HPDE6-E6E7 (cell line): ENCODE results near the gene DOCK3.
"Not testable (repeated sequence)": the region's sequence is repeated elsewhere in the genome, so short reads cannot be mapped to it uniquely, and the experiment has no call there.

ENCODE experiments used
- DNase-seq: peaks from one replicate; pipeline ENCODE4 v3.0.0; 2011; ENCODE audit warnings: missing footprints; ENCODE audit errors: extremely low spot score

The DOCK3 gene

GRCh38 chr3:51224843-51225242, 550.1 kb downstream of the DOCK3 start:
- DNase-seq, result no peak

GRCh38 chr3:51242939-51243338, 568.2 kb downstream of the DOCK3 start:
- DNase-seq, result no peak

- DNase-seq, result no peak
These were observed 569.2 kb downstream of the DOCK3 start for GRCh38 chr3:51243924-51244323.

GRCh38 chr3:51245867-51246266, 571.1 kb downstream of the DOCK3 start:
- DNase-seq, result no peak

- DNase-seq, result no peak
These were observed 583.1 kb downstream of the DOCK3 start for GRCh38 chr3:51257870-51258269.

GRCh38 chr3:51264166-51264565, 589.4 kb downstream of the DOCK3 start:
- not testable (repeated sequence) for DNase-seq

- DNase-seq, result no peak
These were observed 593.4 kb downstream of the DOCK3 start for GRCh38 chr3:51268132-51268531.

GRCh38 chr3:51269466-51269865, 594.7 kb downstream of the DOCK3 start:
- no peak for DNase-seq

- DNase-seq, result no peak
These were observed 595.8 kb downstream of the DOCK3 start for GRCh38 chr3:51270559-51270958.

GRCh38 chr3:51271172-51271571, 596.4 kb downstream of the DOCK3 start:
- no peak for DNase-seq

- no peak for DNase-seq
These were observed 599.3 kb downstream of the DOCK3 start for GRCh38 chr3:51274052-51274451.

GRCh38 chr3:51275111-51275805, 600.5 kb downstream of the DOCK3 start:
- no peak for DNase-seq

- DNase-seq, result no peak
These were observed 601.3 kb downstream of the DOCK3 start for GRCh38 chr3:51276046-51276445.

GRCh38 chr3:51279448-51279847, 604.7 kb downstream of the DOCK3 start:
- DNase-seq, result no peak

- no peak for DNase-seq
These were observed 605.4 kb downstream of the DOCK3 start for GRCh38 chr3:51280176-51280575.

- DNase-seq, result no peak
These were observed 608.2 kb downstream of the DOCK3 start for GRCh38 chr3:51282931-51283330.

- DNase-seq, result peak; percentile 28
These were observed 608.7 kb downstream of the DOCK3 start for GRCh38 chr3:51283421-51283820.

GRCh38 chr3:51295625-51296024, 620.9 kb downstream of the DOCK3 start:
- DNase-seq, result no peak

GRCh38 chr3:51297333-51297732, 622.6 kb downstream of the DOCK3 start:
- DNase-seq, result no peak

- DNase-seq, result no peak
These were observed 629.5 kb downstream of the DOCK3 start for GRCh38 chr3:51304230-51304629.

- no peak for DNase-seq
These were observed 631.4 kb downstream of the DOCK3 start for GRCh38 chr3:51306093-51306492.

GRCh38 chr3:51307458-51307857, 632.7 kb downstream of the DOCK3 start:
- no peak for DNase-seq

GRCh38 chr3:51307945-51308607, 633.3 kb downstream of the DOCK3 start:
- not testable (repeated sequence) for DNase-seq

- DNase-seq, result peak; percentile 3
These were observed 636.3 kb downstream of the DOCK3 start for GRCh38 chr3:51311055-51311454.
